SK-N-MC (cell line): ENCODE data around the gene SLC37A1.

ENCODE experiments used
- DNase-seq: peaks from one replicate; pipeline ENCODE4 v3.0.0-alpha.2; 2011; ENCODE audit warnings: low read depth, low spot score
- H3K27ac ChIP-seq: fragments of 200-600 bp; sonication (generic); 2 replicates; pipeline ENCODE4 v1.5.1; 2016; ENCODE audit warnings: mixed run types
- H3K36me3 ChIP-seq: fragments of 200-600 bp; sonication (generic); 2 replicates; pipeline ENCODE4 v1.6.1; 2017; ENCODE audit warnings: antibody characterized with exemption, low read length, mixed read lengths; ENCODE audit not compliant: insufficient read depth
- H3K4me3 ChIP-seq: fragments of 200-600 bp; sonication (generic); 2 replicates; pipeline ENCODE4 v1.5.1; 2016
- H3K9ac ChIP-seq: fragments of 200-600 bp; sonication (generic); 2 replicates; pipeline ENCODE4 v1.8.0; 2017; ENCODE audit warnings: mixed run types, mixed read lengths; ENCODE audit not compliant: insufficient read length
- H3K9me3 ChIP-seq: fragments of 200-600 bp; sonication (generic); 2 replicates; pipeline ENCODE4 v1.6.1; 2017; ENCODE audit warnings: low read depth, mild to moderate bottlenecking, antibody characterized with exemption, low read length, moderate library complexity, mixed read lengths
- EZH2 ChIP-seq: fragments of 200-600 bp; sonication (generic); IDR thresholded peaks from one replicate; pipeline ENCODE4 v1.6.1; 2017; ENCODE audit warnings: antibody characterized with exemption
- FOXP2 ChIP-seq: optimal IDR thresholded peaks from 2 replicates; pipeline ENCODE3; 2011; ENCODE audit warnings: mild to moderate bottlenecking, moderate library complexity; ENCODE audit not compliant: insufficient read depth; ENCODE audit errors: extremely low read length, control extremely low read depth
- POLR2AphosphoS5 ChIP-seq: IDR thresholded peaks from 2 replicates; pipeline ENCODE4 v1.6.1; 2012; ENCODE audit warnings: mild to moderate bottlenecking, low read depth, low read length, borderline replicate concordance

Gene SLC37A1

GRCh38 chr21:42513151-42513984 is at the start of gene SLC37A1:
Gene SLC37A1, plus strand, starts transcription at chr21:42513852. Its CDS starts 4,603 bp downstream, at chr21:42518455.
- peak within 1 kb of the TSS; percentile 94 for H3K4me3 ChIP-seq
- no peak for DNase-seq
- TF ChIP-seq POLR2AphosphoS5 (no peak), EZH2 (no peak), FOXP2 (no peak)
- H3K9ac ChIP-seq, result peak within 1 kb of the TSS; percentile 77
- H3K9me3 ChIP-seq, result no peaks in the 10 kb centered on the region
- H3K27ac ChIP-seq, result no peak within 1 kb of the TSS; the same call in 1 of the 2 replicates
- H3K36me3 ChIP-seq, result no peaks in the 10 kb centered on the region

GRCh38 chr21:42463861-42464515 is 49.7 kb upstream of the SLC37A1 start:
- Histone ChIP-seq H3K27ac (peak overlapping the region; percentile 91), H3K9me3 (no peaks in the 10 kb centered on the region), H3K4me3 (no peak overlapping the region), H3K9ac (no peak overlapping the region), H3K36me3 (no peaks in the 10 kb centered on the region)
- TF ChIP-seq FOXP2, result no peak
- TF ChIP-seq EZH2, result no peak
- no peak for TF ChIP-seq POLR2AphosphoS5
- no peak for DNase-seq

- TF ChIP-seq EZH2 (no peak), POLR2AphosphoS5 (no peak), FOXP2 (no peak)
- no peaks in the 10 kb centered on the region for H3K36me3 ChIP-seq
- DNase-seq, result peak; percentile 91
- no peaks in the 10 kb centered on the region for H3K9me3 ChIP-seq
- H3K9ac ChIP-seq, result no peak overlapping the region
- H3K4me3 ChIP-seq, result peak overlapping the region; percentile 35
- H3K27ac ChIP-seq, result peak overlapping the region; percentile 91
Measured at GRCh38 chr21:42465008-42465802, 48.4 kb upstream of the SLC37A1 start.

GRCh38 chr21:42465803-42466127 is 47.9 kb upstream of the SLC37A1 start:
- TF ChIP-seq FOXP2 (no peak), EZH2 (no peak), POLR2AphosphoS5 (no peak)
- no peak overlapping the region for H3K9ac ChIP-seq
- H3K9me3 ChIP-seq, result no peaks in the 10 kb centered on the region
- peak overlapping the region; percentile 29; the same call in 1 of the 2 replicates for H3K4me3 ChIP-seq
- DNase-seq, result no peak
- H3K36me3 ChIP-seq, result no peaks in the 10 kb centered on the region
- peak overlapping the region; percentile 91 for H3K27ac ChIP-seq

- Histone ChIP-seq H3K9ac (no peak overlapping the region), H3K27ac (no peak overlapping the region), H3K36me3 (no peaks in the 10 kb centered on the region), H3K4me3 (no peak overlapping the region), H3K9me3 (no peaks in the 10 kb centered on the region)
- TF ChIP-seq POLR2AphosphoS5 (no peak), EZH2 (no peak), FOXP2 (no peak)
- DNase-seq, result no peak
Measured at GRCh38 chr21:42466700-42467099, 47.0 kb upstream of the SLC37A1 start.

DNA sequence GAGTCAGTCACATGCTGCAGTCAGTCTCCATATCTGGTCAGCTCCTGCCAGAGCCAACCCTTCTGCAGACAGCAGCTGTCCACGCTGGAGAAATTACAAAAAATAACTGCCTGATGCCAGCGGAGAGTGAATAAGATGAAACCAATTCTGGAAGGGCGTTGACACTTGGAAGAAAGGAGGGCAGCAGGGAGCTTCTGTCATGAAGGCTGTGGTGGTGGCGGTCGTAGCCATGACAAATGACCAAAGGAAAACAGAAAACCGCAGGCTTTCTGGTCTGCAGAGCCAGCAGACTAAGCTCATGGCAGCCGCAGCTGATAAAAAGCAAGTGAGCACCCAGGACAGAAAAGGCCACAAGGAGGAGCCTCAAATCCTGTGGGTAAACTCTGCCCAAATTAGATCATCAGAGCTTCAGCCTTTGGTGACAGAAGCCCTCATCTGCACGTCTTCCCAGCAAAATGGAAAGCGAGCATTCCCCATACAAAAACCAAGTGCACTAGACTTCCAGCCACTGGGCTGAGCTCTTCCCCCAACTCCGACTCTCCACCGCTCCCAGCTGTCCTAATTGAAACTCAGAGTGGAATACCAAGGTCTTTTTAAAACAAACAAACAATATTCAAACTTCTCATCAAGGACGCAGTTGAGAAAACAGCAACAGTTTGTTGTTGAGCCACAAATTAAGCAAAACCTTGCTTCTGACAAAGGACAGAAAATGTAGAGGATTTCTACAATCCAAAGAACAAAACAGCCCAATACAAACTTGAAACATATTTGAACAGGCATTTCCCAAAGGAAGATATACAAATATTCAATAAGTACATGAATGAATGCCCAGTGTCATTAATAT is 46.3 kb upstream of the SLC37A1 start:
- H3K9me3 ChIP-seq, result no peaks in the 10 kb centered on the region
- TF ChIP-seq FOXP2 (no peak), EZH2 (no peak), POLR2AphosphoS5 (no peak)
- H3K9ac ChIP-seq, result no peak overlapping the region
- no peak overlapping the region for H3K4me3 ChIP-seq
- H3K36me3 ChIP-seq, result no peaks in the 10 kb centered on the region
- DNase-seq, result no peak
- peak overlapping the region; percentile 81; the same call in 1 of the 2 replicates for H3K27ac ChIP-seq

GRCh38 chr21:42468491-42469131 is 45.0 kb upstream of the SLC37A1 start:
- peak overlapping the region; percentile 81 for H3K27ac ChIP-seq

More at GRCh38 chr21:42468491-42469131, 45.0 kb upstream of the SLC37A1 start:
- H3K36me3 ChIP-seq, result no peaks in the 10 kb centered on the region
- TF ChIP-seq POLR2AphosphoS5 (no peak), FOXP2 (no peak), EZH2 (no peak)
- 0 out of 2 replicates have a peak overlapping the region, but pooled peaks have one; percentile 9 for H3K4me3 ChIP-seq
- no peak for DNase-seq
- no peak overlapping the region for H3K9ac ChIP-seq
- H3K9me3 ChIP-seq, result no peaks in the 10 kb centered on the region
